A673 (cell line): ENCODE results near the gene PYROXD2. TPM values are rescaled to one million over a fixed set of nuclear protein-coding genes. Genes with fewer than 3 reads are reported as not detected.

Experiments used
- BruUV-seq: library from RNA; stranded (reverse); fragments of 400-500 nt; replicated peaks from 2 replicates; lab custom pipeline; 2021; lab: Mats Ljungman, UMichigan
- CTCF ChIA-PET: fragments of 300-600 bp; sonication (Branson Sonifier 250); formaldehyde crosslinking; loops from one replicate; lab custom pipeline; 2022; ENCODE audit warnings: antibody characterized with exemption; lab: Charles Lee
- POLR2A ChIA-PET: fragments of 300-600 bp; sonication (Branson Sonifier 250); formaldehyde crosslinking; loops from one replicate; lab custom pipeline; 2022; ENCODE audit warnings: antibody characterized with exemption; ENCODE audit not compliant: low non-redundant PET; lab: Charles Lee
- DNase-seq: peaks from one replicate; pipeline ENCODE4 v3.0.0-alpha.2; 2015; ENCODE audit warnings: low spot score
- H3K27ac ChIP-seq: fragments of 200-600 bp; sonication (generic); 2 replicates; pipeline ENCODE4 v1.5.1; 2016; ENCODE audit warnings: mixed run types, low read depth, mild to moderate bottlenecking, mixed read lengths, antibody characterized with exemption, low read length; ENCODE audit not compliant: poor library complexity, severe bottlenecking
- H3K27me3 ChIP-seq: fragments of 200-600 bp; sonication (generic); replicated peaks from 2 replicates; pipeline ENCODE4 v1.6.1; 2017; ENCODE audit warnings: mixed run types, low read depth, mild to moderate bottlenecking, mixed read lengths, antibody characterized with exemption, low read length; ENCODE audit not compliant: insufficient read depth, poor library complexity
- H3K36me3 ChIP-seq: fragments of 200-600 bp; sonication (generic); 2 replicates; pipeline ENCODE4 v1.6.1; 2016; ENCODE audit warnings: mixed run types, mild to moderate bottlenecking, mixed read lengths, antibody characterized with exemption, low read length; ENCODE audit not compliant: insufficient read depth, poor library complexity, severe bottlenecking
- H3K4me1 ChIP-seq: fragments of 200-600 bp; sonication (generic); 2 replicates; pipeline ENCODE4 v1.6.1; 2017; ENCODE audit warnings: mixed run types, mild to moderate bottlenecking, mixed read lengths, antibody characterized with exemption, low read length; ENCODE audit not compliant: insufficient read depth, poor library complexity, severe bottlenecking
- H3K4me3 ChIP-seq: fragments of 200-600 bp; sonication (generic); 2 replicates; pipeline ENCODE4 v1.5.1; 2016; ENCODE audit warnings: low read depth, mixed run types, mild to moderate bottlenecking, mixed read lengths, low read length; ENCODE audit not compliant: poor library complexity, severe bottlenecking
- H3K9me3 ChIP-seq: fragments of 200-600 bp; sonication (generic); 2 replicates; pipeline ENCODE4 v1.6.1; 2016; ENCODE audit warnings: mixed run types, low read depth, mild to moderate bottlenecking, mixed read lengths, antibody characterized with exemption, low read length; ENCODE audit not compliant: poor library complexity, severe bottlenecking
- CTCF ChIP-seq: fragments of 300-800, 200-600 bp; sonication (generic); conservative IDR thresholded peaks from 2 replicates; pipeline ENCODE4 v1.5.1; 2017; ENCODE audit warnings: low read depth, mild to moderate bottlenecking, antibody characterized with exemption, low read length, moderate library complexity, mixed read lengths
- EZH2 ChIP-seq: fragments of 200-600 bp; sonication (generic); IDR thresholded peaks from 2 replicates; pipeline ENCODE4 v1.6.1; 2017; ENCODE audit warnings: borderline replicate concordance, low read depth, mild to moderate bottlenecking, mixed read lengths, antibody characterized with exemption, low read length; ENCODE audit not compliant: poor library complexity, severe bottlenecking
- intact Hi-C: fragments of 100-400 bp; cut with micrococcal nuclease; formaldehyde crosslinking; loops from one replicate; pipeline ENCODE4 v1.10.0; 2022; ENCODE audit not compliant: unreplicated experiment
- total RNA-seq: library from RNA; stranded (reverse); gene quantifications from 2 replicates; pipeline ENCODE4 v1.2.3, GENCODE V29; 2021

Gene PYROXD2
- total RNA-seq, 1 experiment from 2014 or later: 4.0 TPM

- H3K27me3 ChIP-seq: peaks cover 21% of the 10 kb centered on the region
- intact Hi-C loops: no loop called here
- no peaks in the 10 kb centered on the region for H3K4me1 ChIP-seq
- ChIA-PET CTCF (no interaction called here), POLR2A (no interaction called here)
- H3K9me3 ChIP-seq: no peaks in the 10 kb centered on the region
- no peaks in the 10 kb centered on the region for H3K36me3 ChIP-seq
- no TSS peak for BruUV-seq
- no peak for TF ChIP-seq CTCF
- no peak for TF ChIP-seq EZH2
- H3K27ac ChIP-seq: no peak overlapping the region
- DNase-seq: no peak
- H3K4me3 ChIP-seq: no peak overlapping the region
These were observed 40.6 kb downstream of the PYROXD2 start for GRCh38 chr10:98374217-98374985.

- ChIA-PET CTCF (no interaction called here), POLR2A (no interaction called here)
- Histone ChIP-seq H3K27ac (no peak overlapping the region), H3K27me3 (peaks cover 21% of the 10 kb centered on the region), H3K9me3 (no peaks in the 10 kb centered on the region), H3K4me1 (no peaks in the 10 kb centered on the region), H3K4me3 (no peak overlapping the region), H3K36me3 (no peaks in the 10 kb centered on the region)
- DNase-seq: no peak
- no peak for TF ChIP-seq CTCF
- TF ChIP-seq EZH2: no peak
- BruUV-seq: no TSS peak
- intact Hi-C loops: no loop called here
These were observed 41.5 kb downstream of the PYROXD2 start for GRCh38 chr10:98373260-98374040.

- POLR2A ChIA-PET: no interaction called here
- H3K36me3 ChIP-seq: no peaks in the 10 kb centered on the region
- H3K27ac ChIP-seq: no peak overlapping the region
- no peaks in the 10 kb centered on the region for H3K4me1 ChIP-seq
- peaks cover 21% of the 10 kb centered on the region for H3K27me3 ChIP-seq
- H3K4me3 ChIP-seq: no peak overlapping the region
- H3K9me3 ChIP-seq: no peaks in the 10 kb centered on the region
- BruUV-seq: no TSS peak
- intact Hi-C loops: no loop called here
- TF ChIP-seq CTCF (no peak), EZH2 (no peak)
- CTCF ChIA-PET: no interaction called here
- no peak for DNase-seq
These were observed 43.9 kb downstream of the PYROXD2 start for GRCh38 chr10:98370831-98371820.
